Posterior vena cava (tissue), 2 donors: ENCODE measurements around the gene PCIF1. TPM values are rescaled to one million over a fixed set of nuclear protein-coding genes. Genes with fewer than 3 reads are reported as not detected.
A peak's percentile ranks its signal among the peaks of the same experiment; 100 is the strongest.
"Not testable (repeated sequence)": the region's sequence is repeated elsewhere in the genome, so short reads cannot be mapped to it uniquely, and the experiment has no call there.

Source experiments
- DNase-seq: peaks from one replicate; pipeline ENCODE4 v3.0.0-alpha.2; 2020; ENCODE audit warnings: low spot score
- intact Hi-C, 2 donors: fragments of 100-400 bp; cut with DNase I; formaldehyde crosslinking; loops; one replicate each; pipeline versions ENCODE4 v1.14.1 to v1.14.2; 2022 to 2023
- total RNA-seq, 2 donors: library from RNA; stranded (reverse); fragmentation: NEBNext Ultra II Directional; extraction: Animal tissue kit (Norgen Biotek cat#: 25700); gene quantifications; one replicate each; pipeline ENCODE4 v1.2.1, GENCODE V29; 2021
- donor health status: DM: yes; HTN: yes; CAD: no.
- donor health status: DM: yes; HTN: yes; CAD: no.

Gene PCIF1
- total RNA-seq, 2 donors from 2014 or later = 27.3 to 35.7 TPM

- peak; percentile 99 for DNase-seq
- intact Hi-C loops = no loop called here
These were observed 37.4 kb downstream of the PCIF1 start, which contains the start of gene ZNF335 for GRCh38 chr20:45971675-45972499. ZNF335 (minus strand) TSS chr20:45972203; CDS start chr20:45971410, 793 bp downstream.

- intact Hi-C loops = no loop called here
- peak; percentile 98 for DNase-seq
These were observed 38.2 kb downstream of the PCIF1 start for GRCh38 chr20:45972500-45973183.

DNA sequence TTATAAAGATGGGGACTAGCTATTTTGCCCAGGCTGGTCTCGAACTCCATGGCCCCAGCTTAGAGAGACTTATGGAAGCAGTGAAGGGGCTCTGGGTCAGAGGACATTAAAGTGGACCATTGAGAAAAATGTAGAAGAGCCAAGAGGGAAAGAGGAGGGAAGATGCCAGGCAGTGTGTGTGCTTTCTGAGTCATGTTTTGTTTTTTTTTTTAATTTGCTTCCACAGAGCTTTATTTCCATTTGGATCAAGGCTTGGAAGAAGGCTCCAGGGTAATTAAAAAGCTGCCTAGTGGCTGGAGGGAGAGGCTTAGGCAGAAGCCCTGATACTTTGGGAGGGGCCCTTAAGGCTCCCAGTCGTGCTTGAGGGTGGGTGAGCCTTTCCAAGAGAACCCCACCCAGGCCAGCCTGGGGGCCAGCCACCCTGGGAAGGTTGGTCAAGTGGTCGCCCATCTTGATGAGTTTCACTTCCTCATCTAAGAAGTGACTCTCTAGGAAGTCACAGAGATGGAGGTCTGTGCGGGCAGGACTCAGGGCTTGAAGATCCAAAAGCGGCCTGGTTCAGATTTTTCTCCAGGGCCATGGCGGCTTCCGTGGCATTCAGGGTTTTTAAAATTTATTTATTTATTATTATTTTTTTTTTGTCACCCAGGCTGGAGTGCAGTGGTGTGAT, 40.5 kb downstream of the PCIF1 start:
- peak; percentile 80 for DNase-seq
- intact Hi-C loops = no loop called here

- DNase-seq = peak; percentile 73
- intact Hi-C loops = no loop called here
These were observed 41.2 kb downstream of the PCIF1 start for GRCh38 chr20:45975686-45976085.

DNA sequence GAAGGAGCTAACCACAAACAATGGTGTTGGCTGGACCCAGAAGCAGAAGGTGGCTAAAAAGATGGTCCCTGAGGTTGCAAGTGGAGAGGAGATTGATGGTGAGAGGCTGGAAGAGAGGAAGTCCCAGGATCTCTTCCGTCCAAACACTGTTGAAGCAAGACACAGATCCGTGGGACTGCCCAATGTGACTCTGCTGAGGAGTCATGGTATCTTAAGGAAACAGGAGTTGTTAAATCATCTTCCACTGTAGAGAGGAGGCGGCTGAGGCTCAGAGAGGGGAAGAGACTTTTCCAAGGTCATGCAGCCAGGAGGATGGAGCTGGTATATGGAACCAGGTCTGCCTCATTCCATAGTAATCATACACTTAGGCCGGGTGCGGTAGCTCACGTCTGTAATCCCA, 41.6 kb downstream of the PCIF1 start:
- intact Hi-C loops = no loop called here
- DNase-seq = peak; percentile 15

GRCh38 chr20:45981261-45981660, 46.8 kb downstream of the PCIF1 start:
- intact Hi-C loops = no loop called here
- DNase-seq = peak; percentile 55

DNA sequence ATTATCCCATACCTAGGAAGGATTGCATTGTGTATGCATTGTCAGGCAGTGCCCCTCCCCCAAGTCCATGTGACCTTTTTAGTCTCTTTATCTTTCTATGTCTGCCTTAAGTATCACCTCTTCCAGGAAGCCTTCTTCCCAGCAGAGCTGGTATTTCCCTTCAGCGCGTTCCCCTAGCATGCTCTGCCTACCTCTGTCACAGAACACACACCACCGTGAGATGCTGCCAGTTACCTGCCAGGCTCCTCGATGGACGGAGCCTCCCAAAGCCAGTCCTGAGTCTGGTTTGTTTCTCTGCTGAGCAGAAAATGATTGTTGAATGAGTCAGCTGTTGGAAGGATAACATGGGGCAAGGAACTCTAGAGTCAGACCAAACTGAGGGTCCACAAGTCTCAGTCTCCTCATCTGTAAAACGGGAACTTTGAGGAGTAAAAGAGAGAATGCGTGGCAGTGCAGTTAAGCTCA, 48.8 kb downstream of the PCIF1 start:
- DNase-seq = peak; percentile 31
- intact Hi-C loops = no loop called here

DNA sequence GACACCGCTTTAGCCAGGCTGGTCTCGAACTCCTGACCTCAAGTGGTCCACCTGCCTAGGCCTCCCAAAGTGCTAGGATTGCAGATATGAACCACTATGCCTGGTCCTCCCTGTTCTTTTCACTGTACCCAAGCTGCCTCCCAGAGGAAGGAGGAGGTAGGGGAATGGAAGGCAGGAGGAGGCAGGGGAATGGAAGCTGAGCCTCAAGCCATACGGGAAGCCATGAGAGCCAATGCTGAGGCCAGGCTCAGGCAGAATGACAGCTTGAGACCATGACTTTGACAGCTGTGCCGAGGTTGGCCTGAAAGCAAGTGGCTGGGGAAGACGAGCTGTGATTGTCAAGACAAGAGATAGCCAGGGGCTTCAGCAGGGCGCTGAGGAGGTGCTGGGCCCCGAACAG, 51.1 kb downstream of the PCIF1 start:
- intact Hi-C loops = no loop called here
- peak; percentile 62 for DNase-seq

DNA sequence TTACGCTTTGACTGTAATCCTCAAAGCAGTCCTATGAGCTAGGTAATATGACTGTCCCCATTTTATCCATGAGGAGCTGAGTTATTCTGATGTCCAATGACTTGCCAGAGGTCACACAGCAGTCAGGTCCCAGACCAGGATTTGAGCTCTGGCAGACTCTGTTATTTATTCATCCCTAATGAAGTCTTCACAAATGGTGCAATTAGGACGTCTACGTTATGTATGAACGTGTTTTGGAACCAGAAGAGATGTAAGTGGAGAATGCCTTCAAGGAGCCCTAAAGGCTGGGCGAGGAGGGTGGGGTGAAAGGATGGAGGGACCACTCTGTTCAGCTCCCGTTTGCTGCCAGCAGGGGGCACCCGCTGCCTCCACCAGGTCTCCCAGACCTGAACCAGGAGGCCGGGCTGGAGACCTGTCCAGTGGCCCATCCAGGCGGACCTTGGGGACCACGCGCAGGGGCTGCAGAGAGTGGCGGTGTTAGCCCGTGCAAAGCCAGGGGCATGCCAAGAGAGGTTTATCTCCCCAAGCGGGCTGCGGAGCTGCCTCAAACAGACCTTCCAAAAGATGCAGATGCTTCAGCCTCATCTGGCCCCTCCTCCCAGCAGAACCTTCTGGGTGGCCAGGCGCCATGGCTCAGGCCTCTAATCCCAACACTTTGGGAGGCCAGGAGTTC, 52.8 kb downstream of the PCIF1 start:
- intact Hi-C loops = no loop called here
- DNase-seq = peak; percentile 92

DNA sequence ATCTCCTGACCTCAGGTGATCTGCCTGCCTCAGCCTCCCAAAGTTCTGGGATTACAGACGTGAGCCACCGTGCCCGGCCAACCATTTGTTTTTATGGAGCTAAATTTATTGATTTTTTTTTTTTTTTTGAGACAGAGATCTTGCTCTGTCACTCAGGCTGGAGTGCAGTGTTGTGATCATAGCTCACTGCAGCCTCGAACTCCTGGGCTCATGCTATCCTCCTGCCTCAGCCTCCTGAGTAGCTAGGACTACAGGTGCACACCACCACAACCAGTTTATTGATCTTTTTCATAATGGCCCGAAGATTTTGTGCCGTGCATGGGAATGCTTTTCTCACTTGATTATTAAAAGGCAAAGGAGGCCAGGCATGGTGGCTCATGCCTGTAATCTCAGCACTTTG, 54.3 kb downstream of the PCIF1 start:
- intact Hi-C loops, DNase-seq: not testable (repeated sequence)

DNA sequence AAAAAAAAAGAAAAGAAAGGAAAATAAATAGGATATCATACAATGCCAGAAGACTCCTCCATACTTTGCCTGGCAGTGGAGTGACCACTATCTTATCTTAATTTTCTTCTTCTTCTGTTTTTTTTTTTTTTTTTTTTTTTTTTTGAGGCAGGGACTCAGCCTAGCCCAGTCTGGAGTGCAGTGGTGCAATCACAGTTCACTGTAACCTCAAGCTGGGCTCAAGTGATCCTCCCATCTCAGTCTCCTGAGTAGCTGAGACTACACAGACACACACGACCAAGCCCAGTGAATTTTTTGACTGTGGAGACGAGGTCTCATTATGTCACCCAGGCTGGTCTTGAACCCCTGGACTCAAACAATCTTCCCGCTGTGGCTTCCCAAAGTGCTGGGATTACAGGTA, 57.1 kb downstream of the PCIF1 start:
- intact Hi-C loops = no loop called here
- no peak for DNase-seq

- DNase-seq = no peak
- intact Hi-C loops = no loop called here
These were observed 58.9 kb downstream of the PCIF1 start for GRCh38 chr20:45993197-45993951.

GRCh38 chr20:45994761-45995493, 60.4 kb downstream of the PCIF1 start:
- no peak for DNase-seq
- intact Hi-C loops = no loop called here

DNA sequence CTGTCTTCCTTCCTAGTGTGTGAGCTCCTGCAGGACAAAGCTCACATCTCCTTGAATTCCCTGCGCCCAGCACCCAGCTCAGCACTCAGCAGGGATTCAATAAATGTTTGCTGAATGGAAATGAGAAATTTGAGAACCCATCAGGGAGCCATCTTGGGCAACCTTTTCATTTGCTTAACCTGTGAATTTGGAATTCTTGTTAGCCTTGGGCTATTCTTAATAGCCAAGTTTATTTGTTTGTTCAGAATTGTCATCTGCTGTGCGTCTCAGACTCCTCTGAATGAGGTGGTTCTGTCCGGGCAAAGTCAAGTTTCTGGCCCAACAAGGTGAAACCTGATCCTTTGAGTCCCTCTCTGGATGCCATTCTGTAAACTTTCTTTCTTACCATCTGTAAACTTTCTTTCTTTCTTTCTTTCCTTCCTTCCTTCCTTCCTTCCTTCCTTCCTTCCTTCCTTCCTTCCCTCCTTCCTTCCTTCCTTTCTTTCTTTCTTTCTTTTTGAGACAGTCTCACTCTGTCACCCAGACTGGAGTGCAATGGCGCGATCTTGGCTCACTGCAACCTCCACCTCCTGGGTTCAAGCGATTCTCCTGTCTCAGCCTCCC, 61.1 kb downstream of the PCIF1 start:
- DNase-seq, intact Hi-C loops: not testable (repeated sequence)

- intact Hi-C loops = no loop called here
These were observed 62.7 kb downstream of the PCIF1 start for GRCh38 chr20:45997187-45997586.

More at GRCh38 chr20:45997187-45997586, 62.7 kb downstream of the PCIF1 start:
- DNase-seq = no peak
